Prostate gland (tissue), 2 donors: ENCODE measurements around the gene ARMC2.

ENCODE experiments used
- CTCF ChIP-seq, 4 experiments: fragments of 200-600 bp in 2 of 4; fragments of 450-650 bp in 2 of 4; sonication (generic) in 2 of 4; IDR thresholded peaks; 1 replicate in 3 of 4; 2 replicates in 1 of 4; pipeline ENCODE4 v1.5.1; 2016 to 2019; ENCODE audit warnings: antibody characterized with exemption in 4 of 4, mild to moderate bottlenecking in 2 of 4, moderate library complexity in 2 of 4
- POLR2A ChIP-seq: fragments of 450-650 bp; IDR thresholded peaks from one replicate; pipeline ENCODE4 v1.6.1; 2016; ENCODE audit warnings: antibody characterized with exemption, mild to moderate bottlenecking

GRCh38 chr6:108903796-108904195, 55.6 kb downstream of the ARMC2 start:
- no peak for TF ChIP-seq CTCF (IDR thresholded peaks at IDR 0.05)
- TF ChIP-seq POLR2A = no peak
